ENCODE data around the gene POGZ.

Gene POGZ

GRCh38 chr1:151459331-151460046 is at the start of gene POGZ:
Gene POGZ, minus strand, starts transcription at chr1:151459494. Its CDS starts 17,290 bp downstream, at chr1:151442204.
- peak; percentile 98 for DNase-seq

GRCh38 chr1:151508833-151509232 is 49.5 kb upstream of the POGZ start:
- no peak for DNase-seq

GRCh38 chr1:151504759-151505158 is 45.5 kb upstream of the POGZ start:
- no peak for DNase-seq

- no peak for DNase-seq
Observed at GRCh38 chr1:151504252-151504651, 45.0 kb upstream of the POGZ start.

- DNase-seq = no peak
Observed at GRCh38 chr1:151502859-151503780, 43.8 kb upstream of the POGZ start.

- DNase-seq = no peak
Observed at GRCh38 chr1:151502035-151502700, 42.9 kb upstream of the POGZ start.

- no peak for DNase-seq
Observed at GRCh38 chr1:151501474-151501873, 42.2 kb upstream of the POGZ start.

- no peak for DNase-seq
Observed at GRCh38 chr1:151499930-151500329, 40.6 kb upstream of the POGZ start.

- no peak for DNase-seq
Observed at GRCh38 chr1:151499365-151499764, 40.1 kb upstream of the POGZ start.

- no peak for DNase-seq
Observed at GRCh38 chr1:151495316-151495715, 36.0 kb upstream of the POGZ start.

GRCh38 chr1:151494741-151495281 is 35.5 kb upstream of the POGZ start:
- no peak for DNase-seq

GRCh38 chr1:151493042-151493441 is 33.7 kb upstream of the POGZ start:
- DNase-seq = no peak

- no peak for DNase-seq
Observed at GRCh38 chr1:151492120-151492519, 32.8 kb upstream of the POGZ start.

GRCh38 chr1:151491641-151492040 is 32.3 kb upstream of the POGZ start:
- no peak for DNase-seq

- DNase-seq = no peak
Observed at GRCh38 chr1:151486557-151486956, 27.3 kb upstream of the POGZ start.

- DNase-seq = no peak
Observed at GRCh38 chr1:151485685-151486255, 26.5 kb upstream of the POGZ start.

GRCh38 chr1:151482017-151482416 is 22.7 kb upstream of the POGZ start:
- DNase-seq = no peak

GRCh38 chr1:151479462-151479861 is 20.2 kb upstream of the POGZ start:
- DNase-seq = no peak

- DNase-seq = no peak
Observed at GRCh38 chr1:151478923-151479322, 19.6 kb upstream of the POGZ start.

GRCh38 chr1:151478140-151478812 is 19.0 kb upstream of the POGZ start:
- DNase-seq = no peak

- DNase-seq = no peak
Observed at GRCh38 chr1:151477066-151477465, 17.8 kb upstream of the POGZ start.

- DNase-seq = no peak
Observed at GRCh38 chr1:151476083-151476482, 16.8 kb upstream of the POGZ start.

Data from femur (tissue), 1 donor.